SK-N-SH (cell line): ENCODE results near the gene EIF2B4. TPM values are rescaled to one million over a fixed set of nuclear protein-coding genes. Genes with fewer than 3 reads are reported as not detected.

Source experiments
- CTCF ChIA-PET: fragments of 300-600, 350-600 bp; formaldehyde crosslinking; extraction: SDS; loops from one replicate; lab custom pipeline; 2021; lab: Yijun Ruan, JAX
- POLR2A ChIA-PET: fragments of 350-600 bp; sonication (Branson Sonifier 250); formaldehyde crosslinking; extraction: SDS; loops from one replicate; lab custom pipeline; 2020; ENCODE audit warnings: antibody characterized with exemption, inconsistent platforms; lab: Yijun Ruan, JAX
- DNase-seq: peaks from one replicate; pipeline ENCODE4 v3.0.0; 2012
- H2AFZ ChIP-seq: fragments of 200-600 bp; sonication (generic); 2 replicates; pipeline ENCODE4 v1.8.1; 2016; ENCODE audit warnings: antibody characterized with exemption, mild to moderate bottlenecking, low read depth
- H3F3A ChIP-seq: fragments of 200-600 bp; sonication (generic); replicated peaks from 2 replicates; pipeline ENCODE3; 2016; ENCODE audit warnings: antibody characterized with exemption, mild to moderate bottlenecking; ENCODE audit not compliant: insufficient read depth
- H3K27ac ChIP-seq, 2 experiments: fragments of 200-500 bp in 1 of 2; fragments of 200-600 bp in 1 of 2; sonication (Bioruptor generic) in 1 of 2; sonication (generic), shearing (Covaris generic) in 1 of 2; 2 replicates each; pipeline versions ENCODE4 v1.5.1 to v1.6.1; 2014 to 2016; ENCODE audit warnings: low read depth in 2 of 2, inconsistent platforms in 1 of 2, low read length in 1 of 2, mild to moderate bottlenecking in 1 of 2, mixed read lengths in 1 of 2
- H3K27me3 ChIP-seq: fragments of 200-600 bp; sonication (generic), shearing (Covaris generic); 2 replicates; pipeline ENCODE4 v1.6.1; 2016; ENCODE audit warnings: mixed run types; ENCODE audit not compliant: insufficient read depth
- H3K36me3 ChIP-seq, 2 experiments: fragments of 200-500 bp in 1 of 2; fragments of 200-600 bp in 1 of 2; sonication (Bioruptor generic) in 1 of 2; sonication (generic) in 1 of 2; replicated peaks in 1 of 2; 2 replicates each; pipeline versions ENCODE3 to v1.5.1; 2014 to 2016; ENCODE audit warnings: low read length in 1 of 2, mild to moderate bottlenecking in 1 of 2; ENCODE audit not compliant: insufficient read depth in 2 of 2, control insufficient read depth in 1 of 2
- H3K4me1 ChIP-seq, 2 experiments: fragments of 200-500 bp in 1 of 2; fragments of 200-600 bp in 1 of 2; sonication (Bioruptor generic) in 1 of 2; sonication (generic), shearing (Covaris generic) in 1 of 2; 2 replicates each; pipeline versions ENCODE4 v1.5.1 to v1.6.1; 2014 to 2016; ENCODE audit warnings: low read depth in 1 of 2, low read length in 1 of 2, mixed run types in 1 of 2; ENCODE audit not compliant: insufficient read depth in 2 of 2, control insufficient read depth in 1 of 2
- H3K4me2 ChIP-seq: fragments of 200-600 bp; sonication (generic), shearing (Covaris generic); 2 replicates; pipeline ENCODE4 v1.6.1; 2017; ENCODE audit warnings: mixed run types
- H3K4me3 ChIP-seq, 2 experiments: fragments of 200-500 bp in 1 of 2; fragments of 200-600 bp in 1 of 2; sonication (Bioruptor generic) in 1 of 2; sonication (generic), shearing (Covaris generic) in 1 of 2; 2 replicates each; pipeline versions ENCODE4 v1.5.1 to v1.8.1; 2014 to 2016; ENCODE audit warnings: low read depth in 2 of 2, inconsistent platforms in 1 of 2, low read length in 1 of 2, mild to moderate bottlenecking in 1 of 2, mixed read lengths in 1 of 2, moderate library complexity in 1 of 2
- H3K79me2 ChIP-seq: fragments of 200-600 bp; sonication (generic); 2 replicates; pipeline ENCODE4 v1.8.1; 2017; ENCODE audit warnings: mild to moderate bottlenecking; ENCODE audit not compliant: insufficient read depth
- H3K9ac ChIP-seq: fragments of 200-600 bp; sonication (generic); 2 replicates; pipeline ENCODE4 v1.6.1; 2017; ENCODE audit warnings: mixed run types
- H3K9me2 ChIP-seq: fragments of 200-600 bp; sonication (generic); 2 replicates; pipeline ENCODE4 v1.6.1; 2017; ENCODE audit warnings: mixed run types
- H3K9me3 ChIP-seq: fragments of 200-600 bp; sonication (generic); 2 replicates; pipeline ENCODE4 v1.6.1; 2017; ENCODE audit warnings: mixed run types, mild to moderate bottlenecking, moderate library complexity
- H4K20me1 ChIP-seq: fragments of 200-600 bp; sonication (generic); 2 replicates; pipeline ENCODE4 v1.6.1; 2017; ENCODE audit warnings: mild to moderate bottlenecking, mixed run types; ENCODE audit not compliant: insufficient read depth
- CTCF ChIP-seq: fragments of 200-600 bp; sonication (generic); IDR thresholded peaks from 2 replicates; pipeline ENCODE4 v1.6.1; 2017; ENCODE audit warnings: antibody characterized with exemption, mild to moderate bottlenecking, moderate library complexity
- EP300 ChIP-seq, 2 experiments: IDR thresholded peaks; 2 replicates each; pipeline versions ENCODE4 v1.4.0 to v1.6.1; 2012; ENCODE audit warnings: borderline replicate concordance in 1 of 2, low read depth in 1 of 2, low read length in 1 of 2
- EZH2phosphoT487 ChIP-seq: fragments of 200-600 bp; sonication (generic); IDR thresholded peaks from 2 replicates; pipeline ENCODE4 v1.6.1; 2017; ENCODE audit warnings: low read depth, mixed run types, mild to moderate bottlenecking, antibody characterized with exemption, moderate library complexity, borderline replicate concordance
- FOSL2 ChIP-seq: IDR thresholded peaks from 2 replicates; pipeline ENCODE4 v1.4.0; 2012; ENCODE audit warnings: low read depth, mild to moderate bottlenecking, moderate library complexity, borderline replicate concordance
- FOXM1 ChIP-seq: IDR thresholded peaks from 2 replicates; pipeline ENCODE4 v1.4.0; 2012; ENCODE audit warnings: low read depth, mild to moderate bottlenecking
- GABPA ChIP-seq: IDR thresholded peaks from 2 replicates; pipeline ENCODE4 v1.4.0; 2012; ENCODE audit warnings: low read depth, mild to moderate bottlenecking
- GATA2 ChIP-seq: sonication (generic); formaldehyde crosslinking; IDR thresholded peaks from 2 replicates; pipeline ENCODE4 v1.5.0; 2020; ENCODE audit warnings: mild to moderate bottlenecking, missing genetic modification reagents
- JUND ChIP-seq: IDR thresholded peaks from 2 replicates; pipeline ENCODE4 v1.4.0; 2012
- MXI1 ChIP-seq: IDR thresholded peaks from 2 replicates; pipeline ENCODE4 v1.6.1; 2012; ENCODE audit warnings: mild to moderate bottlenecking, low read depth, low read length, improper control_type of control experiment
- NRF1 ChIP-seq: IDR thresholded peaks from 2 replicates; pipeline ENCODE4 v1.6.1; 2012; ENCODE audit warnings: low read depth, mild to moderate bottlenecking, low read length
- RAD21 ChIP-seq: IDR thresholded peaks from 2 replicates; pipeline ENCODE4 v1.6.1; 2012; ENCODE audit warnings: mild to moderate bottlenecking, low read length
- RCOR1 ChIP-seq: fragments of 150-350 bp; IDR thresholded peaks from 2 replicates; pipeline ENCODE4 v1.6.1; 2017; ENCODE audit warnings: antibody characterized with exemption, low read length
- RFX5 ChIP-seq: IDR thresholded peaks from 2 replicates; pipeline ENCODE4 v1.6.1; 2012; ENCODE audit warnings: mild to moderate bottlenecking, improper control_type of control experiment, low read length
- RXRA ChIP-seq: IDR thresholded peaks from 2 replicates; pipeline ENCODE4 v1.4.0; 2012; ENCODE audit warnings: low read depth, mild to moderate bottlenecking, borderline replicate concordance
- SMC3 ChIP-seq: IDR thresholded peaks from 2 replicates; pipeline ENCODE4 v1.6.1; 2012; ENCODE audit warnings: low read depth, low read length, improper control_type of control experiment
- TAF1 ChIP-seq: IDR thresholded peaks from 2 replicates; pipeline ENCODE4 v1.6.1; 2012; ENCODE audit warnings: low read depth, mild to moderate bottlenecking, low read length, moderate library complexity, borderline replicate concordance
- TCF12 ChIP-seq: IDR thresholded peaks from 2 replicates; pipeline ENCODE4 v1.4.0; 2012
- TEAD4 ChIP-seq: IDR thresholded peaks from 2 replicates; pipeline ENCODE4 v1.4.0; 2012; ENCODE audit warnings: mild to moderate bottlenecking, borderline replicate concordance; ENCODE audit not compliant: insufficient read depth
- YY1 ChIP-seq: IDR thresholded peaks from 2 replicates; pipeline ENCODE4 v1.4.0; 2012; ENCODE audit warnings: low read depth, mild to moderate bottlenecking
- ZBTB33 ChIP-seq: IDR thresholded peaks from 2 replicates; pipeline ENCODE4 v1.4.0; 2012; ENCODE audit warnings: low read depth, borderline replicate concordance
- WGBS: methylation state at CpG from one replicate; pipeline ENCODE4 v1.1.6; 2017; ENCODE audit warnings: low lambda C conversion rate; 5-methylcytosine and 5-hydroxymethylcytosine counted together
- polyA plus RNA-seq, 3 experiments: library from polyadenylated mRNA; depleted of rRNA; stranded (reverse); fragments of >200 nt; gene quantifications; 2 replicates each; pipeline ENCODE4 v1.2.3, GENCODE V29; 2012
- TF ChIP-seq, protein P1 (sequence below): IDR thresholded peaks from 2 replicates; pipeline ENCODE4 v1.4.0; 2012; ENCODE audit warnings: low read depth, borderline replicate concordance
- TF ChIP-seq, protein P2 (sequence below): fragments of 150-350 bp; IDR thresholded peaks from 2 replicates; pipeline ENCODE4 v1.6.1; 2016; ENCODE audit warnings: mild to moderate bottlenecking, low read depth, low read length
- TF ChIP-seq, protein P3 (sequence below): IDR thresholded peaks from 2 replicates; pipeline ENCODE4; 2012
- TF ChIP-seq, protein P4 (sequence below): IDR thresholded peaks from 2 replicates; pipeline ENCODE4 v1.4.0; 2012; ENCODE audit warnings: low read depth

EIF2B4 gene
- polyA plus RNA-seq, 1 of the 3 experiments (the other 2 are of a cell fraction), result 51.7 TPM

DNA sequence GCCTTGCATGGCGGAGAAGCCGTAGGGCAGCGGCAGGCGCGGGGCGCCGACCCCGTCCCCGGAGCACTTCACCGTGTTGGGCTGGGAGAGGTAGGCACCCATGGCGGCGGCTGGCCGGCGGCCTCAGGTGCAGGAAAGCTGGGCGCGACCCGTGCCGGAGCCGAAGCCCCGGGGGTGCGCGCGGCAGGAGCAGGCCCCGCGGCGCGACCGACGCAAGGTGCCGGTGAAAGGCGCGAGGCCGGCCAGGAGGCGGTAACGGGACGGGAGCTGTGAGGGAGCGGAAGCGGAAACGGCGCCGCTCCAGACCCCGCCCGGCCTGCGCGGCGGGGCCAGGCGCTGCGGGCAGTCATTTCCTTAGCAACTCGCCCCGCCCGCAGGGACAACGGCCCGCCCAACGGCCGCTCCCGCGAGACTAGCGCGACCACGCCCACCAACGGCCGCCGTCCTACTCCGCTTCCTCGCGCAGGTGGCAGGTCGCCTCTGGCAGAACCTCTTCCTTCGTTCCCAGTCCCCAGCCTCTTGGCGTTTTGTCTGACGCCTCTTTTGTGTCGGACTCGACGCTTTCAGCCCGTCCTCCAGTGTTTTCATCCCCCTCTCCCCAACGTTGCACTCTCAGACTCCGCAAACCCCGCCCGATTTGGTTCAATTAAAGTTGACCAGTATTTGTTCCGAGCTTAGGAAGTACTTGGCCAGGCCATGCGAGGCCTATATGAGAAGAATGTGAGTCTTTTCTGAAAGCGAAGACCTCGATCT, 39.4 kb upstream of the EIF2B4 start, which contains the start of gene PPM1G:
Gene PPM1G (minus strand): TSS at position 271 of the 753 bp plus-strand sequence. CDS start 169 bp downstream, at position 102.
- Histone ChIP-seq H3F3A (peaks cover 15% of the 10 kb centered on the region), H3K4me1 (peaks cover 0 to 6% of the 10 kb centered on the region in 2 experiments; a peak in 2 of 4 replicates), H3K36me3 (peaks cover 0 to 4% of the 10 kb centered on the region in 2 experiments), H2AFZ (peak within 1 kb of the TSS; percentile 95), H3K9me2 (no peaks in the 10 kb centered on the region), H3K9ac (peak within 1 kb of the TSS; percentile 94), H3K79me2 (peaks cover 49% of the 10 kb centered on the region), H3K27me3 (no peaks in the 10 kb centered on the region), H3K27ac (peak within 1 kb of the TSS; percentile 82 to 90), H3K4me3 (peak within 1 kb of the TSS; percentile 78 to 98), H3K9me3 (no peaks in the 10 kb centered on the region), H3K4me2 (peak within 1 kb of the TSS; percentile 80), H4K20me1 (peaks cover 38% of the 10 kb centered on the region)
- peak; percentile 99 for DNase-seq
- 2% methylated on average over 16 of the region's 82 CpGs for WGBS
- ChIA-PET CTCF (interaction anchor here (0.6 to 5.3 kb wide), 26 partner anchors 9 to 1593 kb away, joined by 3 to 94 read pairs (median 4); partner anchors contain the start of genes NRBP1, SLC4A1AP, SNX17 and SUPT7L), POLR2A (interaction anchor here (0.6 to 2.5 kb wide), 22 partner anchors 9 to 274 kb away, joined by 3 to 66 read pairs (median 4); partner anchors contain the start of genes CCDC121, FNDC4, GPN1 and GTF3C2)
- no peak for TF ChIP-seq FOXM1
- TF ChIP-seq RCOR1, result no peak; the same call in 1 of the 2 replicates
- no peak for TF ChIP-seq GATA2 (CRISPR knock-in tag)
- TF ChIP-seq TEAD4, result no peak
- TF ChIP-seq EZH2phosphoT487, result no peak
- peak; percentile 97 for TF ChIP-seq ZBTB33
- TF ChIP-seq CTCF, result no peak
- TF ChIP-seq TAF1, result peak; percentile 98
- TF ChIP-seq YY1, result no peak; the same call in 1 of the 2 replicates
- TF ChIP-seq RAD21, result no peak
- TF ChIP-seq, protein P1, sequence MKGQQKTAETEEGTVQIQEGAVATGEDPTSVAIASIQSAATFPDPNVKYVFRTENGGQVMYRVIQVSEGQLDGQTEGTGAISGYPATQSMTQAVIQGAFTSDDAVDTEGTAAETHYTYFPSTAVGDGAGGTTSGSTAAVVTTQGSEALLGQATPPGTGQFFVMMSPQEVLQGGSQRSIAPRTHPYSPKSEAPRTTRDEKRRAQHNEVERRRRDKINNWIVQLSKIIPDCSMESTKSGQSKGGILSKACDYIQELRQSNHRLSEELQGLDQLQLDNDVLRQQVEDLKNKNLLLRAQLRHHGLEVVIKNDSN, result no peak; the same call in 1 of the 2 replicates
- peak; percentile 64 for TF ChIP-seq NRF1
- TF ChIP-seq TCF12, result peak; percentile 39; the same call in 1 of the 2 replicates
- TF ChIP-seq RXRA, result no peak
- TF ChIP-seq FOSL2, result no peak
- TF ChIP-seq EP300 (IDR thresholded peaks at IDR 0.05; ENCODE audit: borderline replicate concordance in 1 of 2, low read depth in 1 of 2, low read length in 1 of 2), result no peak
- TF ChIP-seq GABPA, result peak; percentile 90
- TF ChIP-seq, protein P2, sequence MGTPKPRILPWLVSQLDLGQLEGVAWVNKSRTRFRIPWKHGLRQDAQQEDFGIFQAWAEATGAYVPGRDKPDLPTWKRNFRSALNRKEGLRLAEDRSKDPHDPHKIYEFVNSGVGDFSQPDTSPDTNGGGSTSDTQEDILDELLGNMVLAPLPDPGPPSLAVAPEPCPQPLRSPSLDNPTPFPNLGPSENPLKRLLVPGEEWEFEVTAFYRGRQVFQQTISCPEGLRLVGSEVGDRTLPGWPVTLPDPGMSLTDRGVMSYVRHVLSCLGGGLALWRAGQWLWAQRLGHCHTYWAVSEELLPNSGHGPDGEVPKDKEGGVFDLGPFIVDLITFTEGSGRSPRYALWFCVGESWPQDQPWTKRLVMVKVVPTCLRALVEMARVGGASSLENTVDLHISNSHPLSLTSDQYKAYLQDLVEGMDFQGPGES, result no peak
- TF ChIP-seq RFX5, result peak; percentile 57; the same call in 1 of the 2 replicates
- TF ChIP-seq, protein P3, sequence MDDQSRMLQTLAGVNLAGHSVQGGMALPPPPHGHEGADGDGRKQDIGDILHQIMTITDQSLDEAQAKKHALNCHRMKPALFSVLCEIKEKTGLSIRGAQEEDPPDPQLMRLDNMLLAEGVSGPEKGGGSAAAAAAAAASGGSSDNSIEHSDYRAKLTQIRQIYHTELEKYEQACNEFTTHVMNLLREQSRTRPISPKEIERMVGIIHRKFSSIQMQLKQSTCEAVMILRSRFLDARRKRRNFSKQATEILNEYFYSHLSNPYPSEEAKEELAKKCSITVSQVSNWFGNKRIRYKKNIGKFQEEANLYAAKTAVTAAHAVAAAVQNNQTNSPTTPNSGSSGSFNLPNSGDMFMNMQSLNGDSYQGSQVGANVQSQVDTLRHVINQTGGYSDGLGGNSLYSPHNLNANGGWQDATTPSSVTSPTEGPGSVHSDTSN, result no peak
- peak; percentile 84 for TF ChIP-seq MXI1
- TF ChIP-seq JUND, result no peak
- TF ChIP-seq, protein P4, sequence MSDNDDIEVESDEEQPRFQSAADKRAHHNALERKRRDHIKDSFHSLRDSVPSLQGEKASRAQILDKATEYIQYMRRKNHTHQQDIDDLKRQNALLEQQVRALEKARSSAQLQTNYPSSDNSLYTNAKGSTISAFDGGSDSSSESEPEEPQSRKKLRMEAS, result peak; percentile 95
- no peak for TF ChIP-seq SMC3
